OCI-LY1 (cell line): ENCODE measurements around the gene ZNF598.

Source experiments
- EZH2 ChIP-seq: fragments of 200-600 bp; sonication (generic), shearing (Covaris generic); IDR thresholded peaks from 2 replicates; pipeline ENCODE4 v1.8.0; 2017; ENCODE audit warnings: borderline replicate concordance, mixed run types, mild to moderate bottlenecking, antibody characterized with exemption, low read length, moderate library complexity, mixed read lengths
- TF ChIP-seq, protein P1 (sequence below): fragments of 200-600 bp; sonication (generic), shearing (Covaris generic); IDR thresholded peaks from 2 replicates; pipeline ENCODE4 v1.5.1; 2017; ENCODE audit warnings: mild to moderate bottlenecking, antibody characterized with exemption, low read length, moderate library complexity, mixed read lengths

DNA sequence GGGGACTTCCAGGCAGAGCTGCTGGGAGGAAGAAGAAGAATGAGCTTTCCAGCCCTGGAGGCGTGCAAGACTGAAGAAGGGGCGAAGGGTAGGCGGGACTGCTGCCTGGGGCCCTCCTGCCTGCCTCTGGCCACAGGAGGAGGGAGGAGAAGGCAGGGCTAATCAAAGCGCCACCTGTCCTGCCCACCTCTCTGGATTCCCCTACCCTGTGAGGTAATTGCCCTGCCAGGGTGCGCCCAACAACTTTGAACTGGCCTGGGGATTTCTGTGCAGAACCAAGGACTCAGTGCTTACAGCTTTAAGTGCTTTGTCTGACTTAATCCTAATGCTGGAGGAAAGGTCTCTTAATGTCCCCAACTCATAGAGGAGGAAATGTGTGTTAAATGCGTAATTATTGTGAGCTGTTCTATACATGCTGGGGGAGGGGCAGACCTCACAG is 28.2 kb downstream of the ZNF598 start, which contains the start of gene NOXO1:
- TF ChIP-seq, protein P1, sequence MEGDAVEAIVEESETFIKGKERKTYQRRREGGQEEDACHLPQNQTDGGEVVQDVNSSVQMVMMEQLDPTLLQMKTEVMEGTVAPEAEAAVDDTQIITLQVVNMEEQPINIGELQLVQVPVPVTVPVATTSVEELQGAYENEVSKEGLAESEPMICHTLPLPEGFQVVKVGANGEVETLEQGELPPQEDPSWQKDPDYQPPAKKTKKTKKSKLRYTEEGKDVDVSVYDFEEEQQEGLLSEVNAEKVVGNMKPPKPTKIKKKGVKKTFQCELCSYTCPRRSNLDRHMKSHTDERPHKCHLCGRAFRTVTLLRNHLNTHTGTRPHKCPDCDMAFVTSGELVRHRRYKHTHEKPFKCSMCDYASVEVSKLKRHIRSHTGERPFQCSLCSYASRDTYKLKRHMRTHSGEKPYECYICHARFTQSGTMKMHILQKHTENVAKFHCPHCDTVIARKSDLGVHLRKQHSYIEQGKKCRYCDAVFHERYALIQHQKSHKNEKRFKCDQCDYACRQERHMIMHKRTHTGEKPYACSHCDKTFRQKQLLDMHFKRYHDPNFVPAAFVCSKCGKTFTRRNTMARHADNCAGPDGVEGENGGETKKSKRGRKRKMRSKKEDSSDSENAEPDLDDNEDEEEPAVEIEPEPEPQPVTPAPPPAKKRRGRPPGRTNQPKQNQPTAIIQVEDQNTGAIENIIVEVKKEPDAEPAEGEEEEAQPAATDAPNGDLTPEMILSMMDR, result no peak
- no peak for TF ChIP-seq EZH2
